Activated naive CD4-positive, alpha-beta T cell treated with Interleukin-2 at 50 U/mL for 16 hours (primary cell): Measurements from ENCODE around the gene CREB1.

Source experiments
- DNase-seq: peaks from one replicate; pipeline ENCODE4 v3.0.0-alpha.2; 2020

The CREB1 gene

DNA sequence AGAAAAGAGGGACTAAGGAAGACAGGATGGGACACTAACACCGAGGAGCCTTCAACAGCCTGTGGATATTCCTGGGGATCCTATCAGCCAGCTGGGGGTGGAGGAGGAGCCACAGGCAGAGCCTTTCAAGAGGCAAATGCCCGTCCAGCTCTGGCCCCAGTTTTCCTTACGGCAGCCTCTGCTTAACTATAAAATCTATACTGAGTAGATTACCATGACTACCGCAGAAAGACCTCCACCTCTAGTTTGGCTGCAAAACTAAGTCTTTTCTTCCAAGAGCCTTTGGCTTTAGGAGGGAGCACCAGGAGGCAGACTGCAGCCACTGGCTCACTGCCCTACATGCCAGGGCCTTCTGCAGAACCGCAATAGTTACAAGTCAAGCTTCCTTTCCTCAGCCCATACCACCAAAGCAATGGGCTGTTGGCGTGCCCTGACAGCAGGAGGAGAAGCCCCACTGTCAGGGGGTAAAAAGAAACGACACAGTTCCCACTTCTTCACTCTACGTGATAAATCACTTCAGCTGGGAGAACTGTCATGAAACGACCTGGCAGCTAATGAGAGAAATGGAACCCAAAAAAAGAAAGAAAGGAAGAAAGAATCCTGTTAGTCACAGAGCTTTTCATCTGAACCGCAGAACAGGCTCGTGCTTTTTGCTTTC lies 25.1 kb upstream of the CREB1 start:
- DNase-seq = no peak

DNA sequence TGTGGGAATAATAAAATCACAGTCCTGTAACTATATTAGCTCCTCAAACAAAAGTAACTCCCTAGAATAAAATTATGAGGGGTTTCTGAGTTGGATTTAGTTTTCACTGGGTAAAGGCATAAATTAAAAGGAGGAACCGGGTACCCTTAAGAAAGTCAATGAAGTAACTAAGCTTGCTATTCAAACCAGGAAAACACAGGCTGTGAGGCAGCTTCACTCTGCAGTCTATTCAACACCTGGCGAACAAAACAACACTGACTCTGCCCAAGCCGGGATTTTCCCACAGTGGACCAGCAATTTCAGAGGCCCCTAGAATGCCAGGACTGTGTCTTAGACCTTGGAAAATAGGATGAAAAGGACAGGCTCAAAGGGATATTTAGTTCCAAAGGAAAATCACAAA lies 24.6 kb upstream of the CREB1 start:
- DNase-seq = no peak

DNA sequence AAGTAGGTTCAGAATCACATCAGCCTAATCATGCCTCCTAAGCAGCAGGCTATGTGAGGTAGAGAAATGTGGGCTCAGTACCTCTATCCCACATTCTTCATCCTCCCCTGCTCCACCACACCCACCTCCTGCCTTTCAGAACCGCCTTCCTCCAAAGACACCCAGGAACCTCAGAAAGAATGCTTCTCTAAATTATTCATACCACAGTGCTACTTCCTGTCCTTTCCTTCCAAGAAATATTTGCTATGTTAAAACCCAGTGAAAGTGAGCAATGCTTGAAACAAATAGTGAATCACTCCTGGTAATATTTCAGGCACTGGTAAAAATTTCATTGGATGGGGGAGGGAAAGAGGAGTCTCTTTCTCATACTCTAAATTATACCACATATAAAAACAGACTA lies 24.0 kb upstream of the CREB1 start:
- DNase-seq = peak; percentile 37

DNA sequence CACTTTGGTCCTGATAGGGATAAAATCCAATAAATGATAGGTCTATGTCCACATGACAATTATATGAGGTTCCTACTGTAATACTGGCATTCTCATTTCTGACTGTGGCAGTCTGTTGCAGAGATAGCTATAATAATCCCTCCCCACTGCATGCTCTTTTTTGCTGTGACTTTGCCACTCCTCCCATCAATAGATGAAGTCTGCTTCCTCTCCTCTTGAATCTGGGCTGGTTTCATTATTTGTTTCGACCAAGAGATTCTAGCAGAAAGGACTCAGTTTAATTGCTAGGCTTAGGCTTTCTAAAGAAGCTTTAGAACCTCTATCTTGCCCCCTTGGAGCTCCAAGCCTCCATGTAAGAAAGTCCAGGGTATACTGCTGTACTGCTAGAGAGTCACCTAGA lies 23.3 kb upstream of the CREB1 start:
- no peak for DNase-seq

GRCh38 chr2:207510148-207510547 lies 19.6 kb upstream of the CREB1 start:
- no peak for DNase-seq

DNA sequence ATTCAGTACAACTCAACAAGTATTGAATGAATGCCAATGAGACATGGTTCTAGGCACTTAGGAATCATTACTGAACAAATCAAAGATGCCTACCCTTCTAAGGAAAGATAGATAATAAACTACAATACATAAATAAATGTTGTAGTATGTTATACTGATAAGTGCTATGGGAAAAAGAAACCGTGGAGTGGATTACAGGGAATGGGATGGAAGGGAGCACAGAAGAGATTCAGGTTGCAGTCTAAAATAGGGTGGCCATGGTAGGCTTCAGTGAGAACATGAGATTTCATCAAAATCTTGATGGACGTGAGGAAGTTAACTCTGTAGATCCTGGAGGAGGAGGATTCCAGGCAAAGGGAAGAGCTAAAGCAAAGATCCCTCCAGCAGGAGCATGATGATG lies 17.9 kb upstream of the CREB1 start:
- DNase-seq = no peak

GRCh38 chr2:207512356-207512755 lies 17.4 kb upstream of the CREB1 start:
- no peak for DNase-seq

- no peak for DNase-seq
Measured at GRCh38 chr2:207513551-207514257, 16.1 kb upstream of the CREB1 start.

GRCh38 chr2:207514451-207514850 lies 15.3 kb upstream of the CREB1 start:
- DNase-seq = no peak

DNA sequence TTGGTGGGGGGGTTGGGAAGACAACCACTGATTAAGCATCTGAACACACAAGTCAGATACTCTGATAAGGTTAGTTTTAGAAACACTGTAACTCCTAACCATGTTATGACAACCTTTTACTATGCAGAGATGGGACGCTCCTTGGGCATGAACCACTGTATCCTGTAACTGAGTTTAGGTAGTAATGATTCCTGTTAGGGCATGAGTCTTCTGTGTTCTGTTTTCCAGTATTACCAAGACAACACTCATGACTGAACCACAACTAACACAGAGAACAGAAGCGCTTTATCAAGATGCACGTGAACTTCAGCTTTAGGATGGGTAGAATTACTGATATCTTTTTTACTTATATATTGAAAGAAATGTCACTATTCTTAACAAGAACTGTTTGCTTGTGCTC lies 14.1 kb upstream of the CREB1 start:
- DNase-seq = no peak

DNA sequence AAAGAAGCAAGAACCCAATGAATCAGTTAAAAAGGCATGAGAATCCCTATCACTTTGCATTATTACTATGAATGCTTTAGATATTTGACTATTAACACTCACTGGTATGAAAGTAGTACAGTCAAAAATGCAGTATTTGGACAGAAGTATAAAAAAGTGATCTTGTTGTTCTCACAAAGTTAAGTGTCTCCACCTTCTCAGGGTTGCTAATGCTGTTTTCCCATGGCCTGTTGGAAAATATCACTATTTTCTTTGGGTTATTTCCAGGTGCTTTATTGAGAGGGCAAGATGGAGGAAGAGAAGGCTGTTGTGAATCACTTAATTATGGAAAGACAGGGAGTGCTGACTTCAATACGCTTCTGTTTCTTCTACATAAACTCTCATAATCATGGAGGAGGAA lies 13.6 kb upstream of the CREB1 start:
- no peak for DNase-seq

DNA sequence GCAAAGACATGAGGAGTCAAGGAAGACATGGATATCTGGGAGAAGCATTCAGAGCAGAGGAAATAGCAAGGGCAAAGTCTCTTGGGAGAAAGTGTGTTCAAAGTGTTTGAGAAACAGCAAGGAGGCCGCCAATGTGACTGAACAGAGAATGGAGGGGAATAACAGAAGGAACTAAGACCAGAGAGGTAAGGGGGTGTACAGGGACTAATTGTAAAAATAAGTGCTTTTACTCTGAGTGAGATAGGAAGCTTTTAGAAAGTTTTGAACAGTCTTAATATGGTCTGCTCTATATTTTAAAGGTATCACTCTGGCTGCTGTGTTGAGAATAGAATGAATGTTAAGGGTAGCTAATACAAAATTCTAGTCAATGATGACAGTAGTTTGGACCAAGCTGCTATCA lies 6.8 kb upstream of the CREB1 start:
- DNase-seq = no peak

- no peak for DNase-seq
Measured at GRCh38 chr2:207525296-207525695, 4.5 kb upstream of the CREB1 start.

DNA sequence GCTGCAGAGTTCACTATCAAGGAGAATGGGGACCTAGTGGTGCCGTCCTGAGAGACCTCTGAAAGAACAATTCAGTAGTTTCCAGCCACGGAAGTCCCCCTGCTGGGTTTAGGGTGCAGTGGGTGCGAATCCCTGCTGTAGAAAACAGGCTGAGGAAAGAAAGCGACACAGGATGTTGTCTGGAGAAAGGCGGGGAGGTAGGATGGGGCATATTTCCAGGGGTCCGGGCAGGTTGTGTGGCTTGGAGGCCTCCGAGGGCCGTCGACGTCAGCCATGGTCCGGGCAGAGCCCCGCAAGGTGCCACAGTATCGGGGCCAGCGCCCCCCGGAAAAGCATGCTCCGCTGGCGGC lies 807 bp upstream of the CREB1 start:
- peak; percentile 67 for DNase-seq

- peak; percentile 50 for DNase-seq
Measured at GRCh38 chr2:207530160-207531031, 634 bp downstream of the CREB1 start.

DNA sequence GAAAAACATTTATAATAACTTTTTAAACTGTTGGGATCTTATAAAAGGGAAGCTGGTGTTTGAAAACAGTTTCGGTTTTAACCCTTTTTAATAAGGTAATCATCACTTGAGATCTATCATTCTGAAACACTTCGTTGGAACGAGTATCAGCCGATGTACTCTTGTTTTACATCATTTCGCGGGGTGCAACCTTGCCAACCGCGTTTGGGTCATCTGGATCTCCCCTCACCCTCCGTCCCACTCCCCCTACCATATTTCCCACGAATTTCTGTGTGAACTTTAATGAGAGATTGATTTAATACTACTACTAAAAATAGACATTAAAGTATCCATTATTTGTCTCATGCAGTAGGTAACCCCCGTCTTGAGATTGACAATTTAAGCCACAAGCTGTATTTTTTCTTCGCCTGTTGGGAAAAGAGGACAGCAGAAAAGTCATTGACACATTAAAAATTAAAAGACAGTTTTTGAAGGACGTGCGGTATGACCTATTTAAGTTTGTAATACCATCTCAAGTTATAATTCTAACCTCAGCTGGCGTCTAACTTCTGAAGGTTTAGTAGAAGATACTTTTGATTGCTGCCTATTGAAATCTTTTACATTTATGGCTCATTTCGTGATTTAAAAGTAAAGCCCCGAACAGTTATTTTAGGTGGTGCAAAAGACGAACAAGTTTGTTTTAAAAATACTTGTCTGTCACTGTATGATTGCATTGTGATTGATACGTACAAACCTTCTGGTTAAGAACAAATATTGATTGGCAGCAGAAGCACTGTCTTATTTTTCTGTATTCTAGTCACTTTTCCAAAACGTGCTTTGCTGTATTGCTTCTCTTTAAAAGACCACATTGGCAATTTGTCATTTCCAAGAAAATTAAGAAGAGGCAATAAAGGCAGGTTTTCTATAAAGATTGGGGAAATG lies 1.5 kb downstream of the CREB1 start:
- DNase-seq = peak; percentile 44

DNA sequence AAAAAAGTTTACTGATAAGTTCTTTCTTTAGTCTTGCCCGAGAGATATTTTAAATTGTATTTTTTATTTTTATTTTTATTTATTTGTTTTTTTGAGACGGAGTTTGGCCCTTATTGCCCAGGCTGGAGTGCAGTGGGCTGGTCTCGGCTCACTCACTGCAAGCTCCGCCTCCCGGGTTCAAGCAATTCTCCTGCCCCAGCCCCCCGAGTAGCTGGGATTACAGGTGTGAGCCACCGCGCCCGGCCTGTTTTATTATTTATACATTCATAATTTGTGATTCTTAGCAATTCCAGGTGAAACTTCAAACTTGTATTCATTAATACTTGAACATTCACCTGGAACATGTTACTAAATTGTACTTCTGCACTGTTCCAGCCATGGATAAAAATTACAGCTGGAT lies 2.9 kb downstream of the CREB1 start:
- no peak for DNase-seq

- no peak for DNase-seq
Measured at GRCh38 chr2:207533461-207534008, 3.8 kb downstream of the CREB1 start.

- DNase-seq = no peak
Measured at GRCh38 chr2:207534417-207534816, 4.7 kb downstream of the CREB1 start.

GRCh38 chr2:207539470-207539869 lies 9.7 kb downstream of the CREB1 start:
- DNase-seq = no peak

DNA sequence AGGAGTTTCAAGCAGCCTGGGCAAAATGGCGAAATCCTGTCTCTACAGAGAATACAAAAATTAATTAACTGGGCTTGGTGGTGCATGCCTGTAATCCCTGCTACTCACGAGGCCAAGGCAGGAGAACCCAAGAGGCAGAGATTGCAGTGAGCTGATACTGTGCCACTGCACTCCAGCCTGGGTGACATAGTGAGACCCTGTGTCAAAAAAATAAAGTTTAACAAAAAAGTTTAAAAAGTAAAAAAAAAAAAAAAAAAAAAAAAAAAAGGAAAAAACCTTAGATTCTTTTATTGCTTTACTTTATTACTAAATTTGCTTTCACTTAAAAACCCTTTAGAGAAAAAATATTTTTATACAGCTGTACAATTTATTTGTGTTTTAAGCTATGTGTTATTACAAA lies 10.7 kb downstream of the CREB1 start:
- DNase-seq = no peak

GRCh38 chr2:207541933-207542332 lies 12.2 kb downstream of the CREB1 start:
- no peak for DNase-seq

- DNase-seq = no peak
Measured at GRCh38 chr2:207543272-207543671, 13.5 kb downstream of the CREB1 start.
